IMR-90 (cell line): ENCODE results near the gene BCAS1. TPM values are rescaled to one million over a fixed set of nuclear protein-coding genes. Genes with fewer than 3 reads are reported as not detected.

Source experiments
- ATAC-seq: fragments of 200-7000 bp; cut with Tn5 transposase; 2 replicates; pipeline ENCODE4 v1.9.1; 2020; ENCODE audit warnings: low read depth, mild to moderate bottlenecking, moderate library complexity
- BruUV-seq: library from RNA; stranded (reverse); fragments of 400-500 nt; replicated peaks from 2 replicates; lab custom pipeline; 2021; lab: Mats Ljungman, UMichigan
- CTCF ChIA-PET: fragments of 300-600 bp; formaldehyde crosslinking; extraction: SDS; loops from one replicate; lab custom pipeline; 2021; ENCODE audit warnings: antibody characterized with exemption; lab: Yijun Ruan, JAX
- POLR2A ChIA-PET: fragments of 300-600 bp; sonication (Branson Sonifier 250); formaldehyde crosslinking; loops from one replicate; lab custom pipeline; 2022; ENCODE audit warnings: antibody characterized with exemption; ENCODE audit not compliant: unreplicated experiment; lab: Charles Lee
- DNase-seq: peaks from one replicate; pipeline ENCODE4 v3.0.0; 2013
- H2AFZ ChIP-seq: replicated peaks from 2 replicates; pipeline ENCODE3; 2013; ENCODE audit warnings: low read length, mild to moderate bottlenecking; ENCODE audit not compliant: poor library complexity
- H2AK5ac ChIP-seq: 2 replicates; pipeline ENCODE4 v1.6.1; 2013; ENCODE audit warnings: low read depth, low read length, inconsistent platforms
- H2AK9ac ChIP-seq: replicated peaks from 2 replicates; pipeline ENCODE3; 2013; ENCODE audit warnings: mild to moderate bottlenecking, low read depth, low read length, moderate library complexity; ENCODE audit not compliant: poor library complexity
- H2BK120ac ChIP-seq: 2 replicates; pipeline ENCODE4 v1.6.1; 2013; ENCODE audit warnings: low read depth, low read length, inconsistent platforms
- H2BK15ac ChIP-seq: 3 replicates; pipeline ENCODE4 v1.6.1; 2013; ENCODE audit warnings: low read depth, low read length, inconsistent platforms
- H2BK20ac ChIP-seq: 2 replicates; pipeline ENCODE4 v1.6.1; 2013; ENCODE audit warnings: low read depth, mild to moderate bottlenecking, inconsistent platforms, low read length, moderate library complexity
- H2BK5ac ChIP-seq: 2 replicates; pipeline ENCODE4 v1.6.1; 2013; ENCODE audit warnings: mild to moderate bottlenecking, low read depth, low read length, inconsistent platforms; ENCODE audit not compliant: poor library complexity, severe bottlenecking
- H3K14ac ChIP-seq: replicated peaks from 2 replicates; pipeline ENCODE4 v1.6.1; 2013; ENCODE audit warnings: low read depth, low read length, inconsistent platforms
- H3K18ac ChIP-seq: 2 replicates; pipeline ENCODE4 v1.6.1; 2013; ENCODE audit warnings: low read depth, low read length, control low read depth
- H3K23ac ChIP-seq: 2 replicates; pipeline ENCODE4 v1.6.1; 2013; ENCODE audit warnings: low read depth, low read length, inconsistent platforms
- H3K27ac ChIP-seq: 2 replicates; pipeline ENCODE4 v1.5.1; 2013; ENCODE audit warnings: mild to moderate bottlenecking, control low read depth, low read length; ENCODE audit not compliant: insufficient read depth
- H3K27me3 ChIP-seq: 2 replicates; pipeline ENCODE4 v1.6.1; 2013; ENCODE audit warnings: low read length; ENCODE audit not compliant: control insufficient read depth, insufficient read depth
- H3K36me3 ChIP-seq: 2 replicates; pipeline ENCODE4 v1.6.1; 2013; ENCODE audit warnings: low read length, mixed read lengths; ENCODE audit not compliant: control insufficient read depth, insufficient read depth
- H3K4ac ChIP-seq: 2 replicates; pipeline ENCODE4 v1.6.1; 2013; ENCODE audit warnings: low read depth, low read length, inconsistent platforms
- H3K4me1 ChIP-seq: 2 replicates; pipeline ENCODE4 v1.6.1; 2013; ENCODE audit warnings: low read length, mixed read lengths; ENCODE audit not compliant: control insufficient read depth, insufficient read depth
- H3K4me2 ChIP-seq: 2 replicates; pipeline ENCODE4 v1.6.1; 2013; ENCODE audit warnings: low read depth, mild to moderate bottlenecking, control low read depth, low read length, moderate library complexity
- H3K4me3 ChIP-seq: 2 replicates; pipeline ENCODE4 v1.5.1; 2013; ENCODE audit warnings: low read depth, mild to moderate bottlenecking, control low read depth, low read length, moderate library complexity; ENCODE audit not compliant: insufficient read depth
- H3K56ac ChIP-seq: 2 replicates; pipeline ENCODE4 v1.6.1; 2013; ENCODE audit warnings: low read length, inconsistent platforms; ENCODE audit not compliant: insufficient read depth; ENCODE audit errors: extremely low read depth
- H3K79me1 ChIP-seq, 2 experiments: 2 replicates each; pipeline ENCODE4 v1.6.1; 2013; ENCODE audit warnings: low read length in 2 of 2, inconsistent platforms in 1 of 2, low read depth in 1 of 2
- H3K9ac ChIP-seq: 2 replicates; pipeline ENCODE4 v1.6.1; 2013; ENCODE audit warnings: low read depth, low read length, control low read depth
- H3K9me1 ChIP-seq: 2 replicates; pipeline ENCODE4 v1.6.1; 2013; ENCODE audit warnings: low read length, inconsistent platforms; ENCODE audit not compliant: insufficient read depth
- H3K9me3 ChIP-seq: 2 replicates; pipeline ENCODE4 v1.6.1; 2013; ENCODE audit warnings: low read length; ENCODE audit not compliant: control insufficient read depth, insufficient read depth
- H4K20me1 ChIP-seq: 2 replicates; pipeline ENCODE4 v1.6.1; 2013; ENCODE audit warnings: low read length, inconsistent platforms; ENCODE audit not compliant: insufficient read depth
- H4K5ac ChIP-seq: 2 replicates; pipeline ENCODE4 v1.6.1; 2013; ENCODE audit warnings: mild to moderate bottlenecking, low read depth, low read length, control low read depth
- H4K8ac ChIP-seq, 2 experiments: 2 replicates each; pipeline ENCODE4 v1.6.1; 2013; ENCODE audit warnings: low read depth in 2 of 2, low read length in 2 of 2, control low read depth in 1 of 2, inconsistent platforms in 1 of 2
- H4K91ac ChIP-seq: 2 replicates; pipeline ENCODE4 v1.6.1; 2013; ENCODE audit warnings: low read depth, low read length, inconsistent platforms; ENCODE audit not compliant: insufficient read depth
- CEBPB ChIP-seq: IDR thresholded peaks from 2 replicates; pipeline ENCODE4 v1.6.1; 2012; ENCODE audit warnings: low read depth, low read length, improper control_type of control experiment
- FOS ChIP-seq: fragments of 150-350 bp; IDR thresholded peaks from 2 replicates; pipeline ENCODE4 v1.6.1; 2016; ENCODE audit warnings: low read depth, low read length
- POLR2A ChIP-seq: IDR thresholded peaks from 2 replicates; pipeline ENCODE4 v1.6.1; 2012; ENCODE audit warnings: mild to moderate bottlenecking, low read depth, low read length
- RAD21 ChIP-seq: IDR thresholded peaks from 2 replicates; pipeline ENCODE4 v1.6.1; 2012; ENCODE audit warnings: low read length, improper control_type of control experiment
- USF2 ChIP-seq: fragments of 150-350 bp; IDR thresholded peaks from 2 replicates; pipeline ENCODE4 v1.6.1; 2017; ENCODE audit warnings: mild to moderate bottlenecking, antibody characterized with exemption, low read length, low read depth
- WGBS, 2 experiments: methylation state at CpG; one replicate each; pipeline versions ENCODE4 v1.1.5 to v1.1.7; 2013; ENCODE audit warnings: missing lambda C conversion rate in 2 of 2; ENCODE audit not compliant: insufficient read length in 1 of 2; ENCODE audit errors: extremely low coverage in 2 of 2; 5-methylcytosine and 5-hydroxymethylcytosine counted together
- dilution Hi-C: fragments of 300-500 bp; cut with HindIII; formaldehyde crosslinking; loops from one replicate; pipeline ENCODE4 v1.14.3; 2018; ENCODE audit warnings: low sequenced_read_pairs; ENCODE audit not compliant: unreplicated experiment
- in situ Hi-C: fragments of 300-500 bp; cut with MboI; formaldehyde crosslinking; loops from 3 replicates; pipeline ENCODE4 v1.14.3; 2019; ENCODE audit warnings: low sequenced_read_pairs, inconsistent platforms, mixed read lengths
- intact Hi-C: fragments of 100-400 bp; cut with micrococcal nuclease; formaldehyde crosslinking; loops from 2 replicates; pipeline ENCODE4 v1.10.0; 2022
- polyA plus RNA-seq, 3 experiments: library from polyadenylated mRNA; depleted of rRNA; stranded (reverse); fragments of >200 nt; gene quantifications; 2 replicates each; pipeline ENCODE4 v1.2.3, GENCODE V29; 2012; ENCODE audit warnings: low replicate concordance in 1 of 3
- total RNA-seq: library from RNA; depleted of rRNA; stranded (reverse); fragments of >200 nt; gene quantifications from 2 replicates; pipeline ENCODE4 v1.2.3, GENCODE V29; 2012

The BCAS1 gene
- total and polyA plus RNA-seq, 2 of the 4 experiments (the other 2 are of a cell fraction), result under 0.01 TPM; not detected in 1

- Histone ChIP-seq H3K27me3 (no peaks in the 10 kb centered on the region), H2BK15ac (no peak overlapping the region), H3K14ac (no peak overlapping the region), H2AK9ac (no peak overlapping the region), H2BK120ac (no peak overlapping the region), H3K27ac (no peak overlapping the region), H3K56ac (no peak overlapping the region), H3K36me3 (no peaks in the 10 kb centered on the region), H3K4me3 (no peak overlapping the region), H3K4me2 (no peak overlapping the region), H2AK5ac (no peak overlapping the region), H3K9ac (no peak overlapping the region), H3K18ac (no peak overlapping the region), H2BK5ac (no peak overlapping the region), H4K20me1 (no peaks in the 10 kb centered on the region), H3K4ac (no peak overlapping the region), H4K5ac (no peak overlapping the region), H2AFZ (no peak overlapping the region), H3K9me1 (no peaks in the 10 kb centered on the region; the same call in 1 of the 2 replicates), H3K23ac (no peak overlapping the region), H3K4me1 (no peaks in the 10 kb centered on the region), H4K8ac (no peak overlapping the region), H3K79me1 (no peaks in the 10 kb centered on the region), H2BK20ac (no peak overlapping the region), H4K91ac (no peak overlapping the region), H3K9me3 (no peaks in the 10 kb centered on the region)
- ATAC-seq (no peak), DNase-seq (no peak)
- BruUV-seq, result no TSS peak
- POLR2A ChIA-PET, result no interaction called here
- dilution Hi-C loops, result no loop called here
- no CpG with 5 or more reads among the region's 4 CpGs for whole genome bisulfite sequencing, 2 experiments
- CTCF ChIA-PET, result interaction anchor here (0.5 to 4.5 kb wide), 5 partner anchors 8 to 176 kb away, joined by 5 to 66 read pairs (median 8); no protein-coding TSS in a partner anchor
- intact Hi-C loops, result no loop called here
- in situ Hi-C loops, result loop anchor here (5.0 to 10.0 kb wide), 2 partner anchors 93 to 530 kb away; no protein-coding TSS in a partner anchor
- TF ChIP-seq USF2 (no peak), FOS (no peak), CEBPB (no peak), RAD21 (no peak), POLR2A (no peak)
These were observed 34.4 kb upstream of the BCAS1 start for GRCh38 chr20:54104781-54105180.
